ENCODE measurements around the gene SCAP. TPM values are rescaled to one million over a fixed set of nuclear protein-coding genes. Genes with fewer than 3 reads are reported as not detected.

Gene SCAP
- total and polyA plus RNA-seq, 2 experiments from 2014 or later = 35.5 to 141 TPM

DNA sequence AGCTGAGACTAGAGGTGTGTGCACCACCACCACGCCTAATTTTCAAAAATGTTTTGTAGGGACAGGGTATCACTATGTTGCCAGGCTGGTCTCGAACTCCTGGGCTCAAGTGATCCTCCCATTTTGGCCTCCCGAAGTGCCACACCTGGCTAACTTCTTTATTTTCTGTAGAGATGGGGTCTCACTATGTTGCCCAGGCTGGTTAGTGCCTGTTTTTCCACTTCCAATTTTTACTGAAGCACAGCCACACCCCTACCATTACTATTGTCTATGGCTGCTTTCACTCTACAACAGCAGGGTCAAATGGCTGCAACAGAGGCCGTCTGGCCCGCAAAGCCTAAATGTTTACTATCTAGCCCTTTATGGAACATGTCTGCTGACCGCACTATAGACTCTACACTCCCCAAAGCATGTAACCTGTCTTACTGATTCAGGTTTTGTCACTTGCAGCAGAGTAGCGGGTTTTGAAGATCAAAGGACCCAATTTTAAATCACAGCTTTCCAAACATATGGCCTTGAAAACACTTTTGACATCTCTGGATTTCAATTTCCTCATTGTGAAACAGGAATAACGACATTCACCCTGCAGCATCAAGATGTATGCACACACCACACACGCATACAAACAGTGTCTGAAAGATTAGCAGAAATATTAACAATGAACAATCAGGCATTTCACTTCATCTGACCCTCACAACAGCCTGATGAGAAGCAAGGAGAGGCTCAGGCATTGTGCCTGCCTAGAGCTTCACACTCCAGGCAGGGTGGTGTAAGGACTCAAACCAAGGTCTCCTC, 46.1 kb downstream of the SCAP start:
- Histone ChIP-seq H4K20me1 (replicated peaks; ENCODE audit: insufficient read depth) (peaks cover 5% of the 10 kb centered on the region), H3K9me2 (ENCODE audit: insufficient read depth) (no peaks in the 10 kb centered on the region), H3F3A (replicated peaks; ENCODE audit: low read depth) (no peaks in the 10 kb centered on the region; the same call in 1 of the 2 replicates), H2AFZ (no peak overlapping the region), H3K36me3 (ENCODE audit: insufficient read depth) (no peaks in the 10 kb centered on the region), H3K27ac (ENCODE audit: low read depth) (no peak overlapping the region), H3K4me3 (no peak overlapping the region), H3K4me1 (ENCODE audit: insufficient read depth) (no peaks in the 10 kb centered on the region; the same call in 1 of the 2 replicates), H3K27me3 (ENCODE audit: insufficient read depth) (no peaks in the 10 kb centered on the region), H3K79me2 (replicated peaks; ENCODE audit: insufficient read depth) (no peaks in the 10 kb centered on the region), H3K4me2 (no peak overlapping the region)
- H3K27me3 Mint-ChIP-seq (ENCODE audit: insufficient read depth, low read depth, poor library complexity) = no peaks in the 10 kb centered on the region
- H3K36me3 Mint-ChIP-seq (ENCODE audit: low read depth) = peaks cover 55% of the 10 kb centered on the region
- TF ChIP-seq ZNF114 (CRISPR knock-in tag; IDR thresholded peaks at IDR 0.05) = no peak
- no peak for TF ChIP-seq CREB1 (CRISPR knock-in tag; IDR thresholded peaks at IDR 0.05; ENCODE audit: low read depth)
- no peak for TF ChIP-seq NANOG (IDR thresholded peaks at IDR 0.05; ENCODE audit: borderline replicate concordance)
- H3K4me1 Mint-ChIP-seq = peaks cover 5% of the 10 kb centered on the region; the same call in 2 of the 3 replicates
- H3K4me3 Mint-ChIP-seq = no peak overlapping the region
- H3K9me3 Mint-ChIP-seq = no peaks in the 10 kb centered on the region; the same call in 2 of the 3 replicates
- no peak overlapping the region for H3K27ac Mint-ChIP-seq
- DNase-seq (ENCODE audit: low spot score) = no peak
- ATAC-seq = no peak

- DNase-seq (ENCODE audit: low spot score) = no peak
- no peak overlapping the region for H3K4me2 ChIP-seq
- H3K27ac ChIP-seq (ENCODE audit: low read depth) = no peak overlapping the region
- Mint-ChIP-seq H3K9me3 (no peaks in the 10 kb centered on the region; the same call in 2 of the 3 replicates), H3K27me3 (ENCODE audit: insufficient read depth, low read depth, poor library complexity) (no peaks in the 10 kb centered on the region), H3K4me3 (no peak overlapping the region), H3K27ac (no peak overlapping the region), H3K36me3 (ENCODE audit: low read depth) (peaks cover 49% of the 10 kb centered on the region), H3K4me1 (peaks cover 5% of the 10 kb centered on the region; the same call in 2 of the 3 replicates)
- H3K27me3 ChIP-seq (ENCODE audit: insufficient read depth) = no peaks in the 10 kb centered on the region
- H4K20me1 ChIP-seq (replicated peaks; ENCODE audit: insufficient read depth) = peaks cover 6% of the 10 kb centered on the region
- no peak for ATAC-seq
- no peaks in the 10 kb centered on the region for H3K36me3 ChIP-seq (ENCODE audit: insufficient read depth)
- no peaks in the 10 kb centered on the region for H3K9me2 ChIP-seq (ENCODE audit: insufficient read depth)
- no peaks in the 10 kb centered on the region for H3K79me2 ChIP-seq (replicated peaks; ENCODE audit: insufficient read depth)
- no peak for TF ChIP-seq ZNF114 (CRISPR knock-in tag; IDR thresholded peaks at IDR 0.05)
- H3K4me1 ChIP-seq (ENCODE audit: insufficient read depth) = no peaks in the 10 kb centered on the region; the same call in 1 of the 2 replicates
- H2AFZ ChIP-seq = no peak overlapping the region
- no peaks in the 10 kb centered on the region; the same call in 1 of the 2 replicates for H3F3A ChIP-seq (replicated peaks; ENCODE audit: low read depth)
- H3K4me3 ChIP-seq = no peak overlapping the region
Measured at GRCh38 chr3:47428662-47429061, 47.1 kb downstream of the SCAP start.

GRCh38 chr3:47427866-47428265, 47.9 kb downstream of the SCAP start:
- ATAC-seq (no peak), DNase-seq (ENCODE audit: low spot score) (no peak)
- H3K4me2 ChIP-seq = no peak overlapping the region
- H3K27ac ChIP-seq (ENCODE audit: low read depth) = no peak overlapping the region
- H3K4me1 ChIP-seq (ENCODE audit: insufficient read depth) = no peaks in the 10 kb centered on the region
- no peaks in the 10 kb centered on the region; the same call in 2 of the 3 replicates for H3K9me3 Mint-ChIP-seq
- peaks cover 6% of the 10 kb centered on the region for H4K20me1 ChIP-seq (replicated peaks; ENCODE audit: insufficient read depth)
- H3F3A ChIP-seq (replicated peaks; ENCODE audit: low read depth) = peaks cover 1% of the 10 kb centered on the region; the same call in 1 of the 2 replicates
- H2AFZ ChIP-seq = no peak overlapping the region
- H3K9me2 ChIP-seq (ENCODE audit: insufficient read depth) = no peaks in the 10 kb centered on the region
- H3K4me3 ChIP-seq = no peak overlapping the region
- H3K4me1 Mint-ChIP-seq = no peaks in the 10 kb centered on the region; the same call in 1 of the 3 replicates
- H3K36me3 Mint-ChIP-seq (ENCODE audit: low read depth) = peaks cover 43% of the 10 kb centered on the region
- H3K4me3 Mint-ChIP-seq = no peak overlapping the region
- no peaks in the 10 kb centered on the region for H3K79me2 ChIP-seq (replicated peaks; ENCODE audit: insufficient read depth)
- H3K27me3 Mint-ChIP-seq (ENCODE audit: insufficient read depth, low read depth, poor library complexity) = no peaks in the 10 kb centered on the region
- H3K27ac Mint-ChIP-seq = no peak overlapping the region
- H3K27me3 ChIP-seq (ENCODE audit: insufficient read depth) = no peaks in the 10 kb centered on the region
- H3K36me3 ChIP-seq (ENCODE audit: insufficient read depth) = no peaks in the 10 kb centered on the region
- TF ChIP-seq POLR2AphosphoS5 (IDR thresholded peaks at IDR 0.05; ENCODE audit: low read depth) (no peak), ZNF114 (CRISPR knock-in tag; IDR thresholded peaks at IDR 0.05) (no peak), NANOG (IDR thresholded peaks at IDR 0.05; ENCODE audit: borderline replicate concordance) (no peak), CREB1 (CRISPR knock-in tag; IDR thresholded peaks at IDR 0.05; ENCODE audit: low read depth) (no peak), EZH2phosphoT487 (IDR thresholded peaks at IDR 0.05; ENCODE audit: unreplicated experiment) (no peak)
- TF ChIP-seq, protein P1, sequence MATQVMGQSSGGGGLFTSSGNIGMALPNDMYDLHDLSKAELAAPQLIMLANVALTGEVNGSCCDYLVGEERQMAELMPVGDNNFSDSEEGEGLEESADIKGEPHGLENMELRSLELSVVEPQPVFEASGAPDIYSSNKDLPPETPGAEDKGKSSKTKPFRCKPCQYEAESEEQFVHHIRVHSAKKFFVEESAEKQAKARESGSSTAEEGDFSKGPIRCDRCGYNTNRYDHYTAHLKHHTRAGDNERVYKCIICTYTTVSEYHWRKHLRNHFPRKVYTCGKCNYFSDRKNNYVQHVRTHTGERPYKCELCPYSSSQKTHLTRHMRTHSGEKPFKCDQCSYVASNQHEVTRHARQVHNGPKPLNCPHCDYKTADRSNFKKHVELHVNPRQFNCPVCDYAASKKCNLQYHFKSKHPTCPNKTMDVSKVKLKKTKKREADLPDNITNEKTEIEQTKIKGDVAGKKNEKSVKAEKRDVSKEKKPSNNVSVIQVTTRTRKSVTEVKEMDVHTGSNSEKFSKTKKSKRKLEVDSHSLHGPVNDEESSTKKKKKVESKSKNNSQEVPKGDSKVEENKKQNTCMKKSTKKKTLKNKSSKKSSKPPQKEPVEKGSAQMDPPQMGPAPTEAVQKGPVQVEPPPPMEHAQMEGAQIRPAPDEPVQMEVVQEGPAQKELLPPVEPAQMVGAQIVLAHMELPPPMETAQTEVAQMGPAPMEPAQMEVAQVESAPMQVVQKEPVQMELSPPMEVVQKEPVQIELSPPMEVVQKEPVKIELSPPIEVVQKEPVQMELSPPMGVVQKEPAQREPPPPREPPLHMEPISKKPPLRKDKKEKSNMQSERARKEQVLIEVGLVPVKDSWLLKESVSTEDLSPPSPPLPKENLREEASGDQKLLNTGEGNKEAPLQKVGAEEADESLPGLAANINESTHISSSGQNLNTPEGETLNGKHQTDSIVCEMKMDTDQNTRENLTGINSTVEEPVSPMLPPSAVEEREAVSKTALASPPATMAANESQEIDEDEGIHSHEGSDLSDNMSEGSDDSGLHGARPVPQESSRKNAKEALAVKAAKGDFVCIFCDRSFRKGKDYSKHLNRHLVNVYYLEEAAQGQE (IDR thresholded peaks at IDR 0.05; ENCODE audit: unreplicated experiment) = no peak
